HPDE6-E6E7 (cell line): Measurements from ENCODE around the gene DDAH2.

Experiments
- DNase-seq: peaks from one replicate; pipeline ENCODE4 v3.0.0; 2011; ENCODE audit warnings: missing footprints; ENCODE audit errors: extremely low spot score

DDAH2 gene

DNA sequence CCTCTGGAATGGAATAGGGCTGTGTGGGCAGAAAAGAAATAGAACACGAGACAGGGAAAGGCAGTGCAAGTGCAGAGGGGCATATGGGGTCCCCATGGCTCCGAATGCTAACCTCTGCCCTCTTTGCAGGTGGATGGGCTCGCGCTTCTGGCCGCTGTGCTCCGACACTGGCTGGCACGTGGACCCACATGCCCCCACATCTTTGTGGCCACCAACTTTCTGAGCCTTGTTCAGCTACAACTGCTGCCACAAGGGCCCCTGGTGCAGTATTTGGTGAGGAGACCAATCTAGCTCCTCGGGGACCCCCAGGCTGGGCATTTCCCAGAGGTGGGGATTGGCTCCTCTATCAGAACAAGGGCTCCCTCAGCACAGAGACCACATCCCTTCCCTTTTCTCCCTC, 32.2 kb upstream of the DDAH2 start:
- DNase-seq, result no peak

DNA sequence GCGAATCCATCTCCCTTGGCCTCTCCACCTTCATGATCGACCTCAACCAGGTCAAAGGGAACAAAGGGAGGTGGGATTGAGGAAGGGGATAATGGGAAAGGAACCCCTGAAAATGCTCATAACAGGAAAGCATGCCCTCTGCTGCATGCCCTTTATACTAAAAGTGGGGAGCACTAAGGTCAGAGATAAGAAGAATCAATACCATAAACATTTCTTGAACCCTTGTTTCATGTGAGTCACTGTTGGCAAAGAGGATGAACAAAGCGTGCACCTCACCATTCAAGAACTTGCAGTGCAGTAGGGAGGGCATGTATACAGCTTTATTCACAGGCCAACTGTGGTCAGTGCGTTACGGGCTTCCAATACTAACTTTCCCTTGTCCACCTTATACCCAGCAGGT, 31.7 kb upstream of the DDAH2 start:
- no peak for DNase-seq

DNA sequence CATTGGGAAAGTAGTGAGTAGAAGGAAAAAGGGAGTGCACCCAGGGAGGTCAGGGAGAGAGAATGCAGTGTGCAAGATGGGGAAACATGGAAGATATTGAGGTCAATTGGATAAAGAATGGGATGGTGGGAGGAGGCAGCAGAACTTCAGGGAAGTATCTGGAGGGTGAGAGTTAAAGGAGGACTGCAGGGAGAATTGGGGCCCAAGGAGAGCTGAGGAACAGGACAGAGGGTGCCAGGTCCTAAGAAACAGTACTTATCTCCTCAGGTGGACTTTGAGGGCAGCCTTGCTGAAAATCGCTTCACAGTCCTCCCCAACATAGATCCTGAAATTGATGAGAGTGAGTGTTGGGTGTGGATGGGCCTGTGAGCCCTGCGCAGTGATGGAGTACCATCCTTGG, 29.2 kb upstream of the DDAH2 start:
- no peak for DNase-seq

DNA sequence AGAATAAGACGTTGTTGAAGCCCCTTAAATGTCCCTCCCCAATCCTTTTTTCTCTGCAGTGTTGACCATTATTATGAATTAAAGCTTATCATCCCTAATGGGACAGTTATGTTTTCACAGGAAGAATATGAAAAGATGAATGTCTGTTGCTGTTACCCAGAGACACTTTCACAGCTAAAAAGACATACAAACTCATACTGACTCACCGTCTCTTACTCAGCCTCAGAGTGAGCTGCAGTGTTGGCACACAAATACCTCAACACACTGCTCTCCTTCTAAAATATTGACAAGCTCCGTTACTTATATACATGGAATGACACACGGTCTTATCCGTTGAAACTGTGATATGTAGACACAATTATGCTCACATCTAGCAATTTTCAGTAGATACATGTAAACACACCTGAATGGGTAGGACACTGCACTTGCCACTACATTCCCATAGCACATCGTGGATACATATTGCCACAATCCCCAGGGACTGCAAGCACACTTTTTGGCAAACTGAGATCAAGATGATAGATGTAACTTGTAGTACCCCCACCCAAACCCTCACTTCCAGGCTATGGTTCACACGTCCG, 23.7 kb upstream of the DDAH2 start:
- DNase-seq, result no peak

DNA sequence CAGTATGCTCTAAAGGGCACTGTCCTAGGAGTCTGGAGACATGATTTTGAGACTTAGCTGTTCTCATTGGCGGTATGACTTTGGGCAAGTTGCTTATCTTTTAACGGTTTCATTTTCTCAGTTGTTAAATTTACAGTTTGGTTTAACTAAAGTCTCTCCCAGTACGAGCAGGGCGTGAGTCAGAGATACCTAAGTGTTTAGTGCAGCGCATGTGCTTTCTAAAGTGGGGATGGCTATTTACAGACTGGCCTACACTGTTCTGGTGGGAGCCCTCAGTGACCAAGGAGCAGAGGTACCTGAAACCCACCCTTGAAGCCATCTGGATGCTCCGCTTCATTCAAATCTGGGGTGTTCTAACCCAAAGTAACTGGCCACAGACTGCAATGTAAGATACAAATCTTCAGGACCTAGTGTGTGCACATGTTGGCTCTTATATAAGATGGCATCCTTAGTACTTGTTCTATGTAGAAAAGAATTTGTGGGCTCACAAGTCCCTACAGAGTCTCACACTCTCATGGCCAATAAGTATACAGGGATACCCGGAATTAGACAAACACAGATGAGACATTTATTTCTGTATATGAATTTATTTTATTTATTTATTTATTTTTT, 21.4 kb upstream of the DDAH2 start:
- DNase-seq, result no peak

DNA sequence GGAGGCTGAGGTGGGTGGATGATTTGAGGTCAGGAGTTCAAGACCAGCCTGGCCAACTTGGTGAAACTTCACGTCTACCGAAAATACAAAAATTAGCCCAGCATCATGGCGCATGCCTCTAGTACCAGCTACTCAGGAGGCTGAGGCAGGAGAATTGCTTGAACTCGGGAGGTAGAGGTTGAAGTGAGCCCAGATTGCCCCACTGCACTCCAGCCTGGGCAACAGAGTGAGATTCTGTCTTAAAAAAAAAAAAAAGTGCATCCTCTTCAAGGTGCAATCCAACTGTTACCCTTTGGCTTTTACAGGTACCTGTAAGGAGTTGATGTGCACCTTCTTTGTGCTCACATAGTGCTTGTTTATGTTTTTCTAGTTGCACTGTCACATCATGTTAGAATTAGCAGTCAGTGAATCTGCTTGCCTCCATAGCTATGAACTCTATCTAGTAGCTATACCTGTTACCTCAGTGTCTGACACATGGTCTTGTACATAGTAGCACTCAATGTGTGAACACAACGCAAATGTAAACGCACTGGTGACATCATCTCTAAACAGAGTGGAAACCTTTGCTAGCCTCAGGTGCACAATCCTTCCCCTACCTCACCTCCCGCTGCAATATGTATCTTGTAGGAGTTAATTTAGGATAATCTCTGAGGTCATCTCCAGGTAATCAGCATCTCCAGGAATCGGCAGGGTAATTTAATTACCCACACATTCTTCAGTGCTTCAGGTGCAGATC, 20.4 kb upstream of the DDAH2 start:
- no peak for DNase-seq

DNA sequence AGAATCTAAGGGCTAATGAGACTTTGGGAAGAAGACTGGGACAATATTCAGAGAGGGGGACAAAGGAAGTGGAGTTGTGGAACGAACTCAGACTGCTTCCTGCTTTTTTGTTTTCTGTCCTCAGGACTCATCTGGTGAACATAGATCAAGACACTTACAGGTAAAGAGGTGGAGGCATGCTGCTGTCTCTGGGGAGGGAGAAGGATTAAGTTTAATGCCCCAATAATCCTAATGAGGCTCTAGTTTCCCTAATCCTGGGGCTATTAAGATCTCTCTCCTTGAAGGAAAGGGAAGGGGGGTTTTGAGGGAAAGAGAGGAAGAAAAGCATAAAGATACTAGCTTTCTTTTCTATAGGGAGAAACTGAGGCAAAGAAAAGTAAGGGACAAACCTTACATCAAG, 15.3 kb upstream of the DDAH2 start:
- no peak for DNase-seq

DNA sequence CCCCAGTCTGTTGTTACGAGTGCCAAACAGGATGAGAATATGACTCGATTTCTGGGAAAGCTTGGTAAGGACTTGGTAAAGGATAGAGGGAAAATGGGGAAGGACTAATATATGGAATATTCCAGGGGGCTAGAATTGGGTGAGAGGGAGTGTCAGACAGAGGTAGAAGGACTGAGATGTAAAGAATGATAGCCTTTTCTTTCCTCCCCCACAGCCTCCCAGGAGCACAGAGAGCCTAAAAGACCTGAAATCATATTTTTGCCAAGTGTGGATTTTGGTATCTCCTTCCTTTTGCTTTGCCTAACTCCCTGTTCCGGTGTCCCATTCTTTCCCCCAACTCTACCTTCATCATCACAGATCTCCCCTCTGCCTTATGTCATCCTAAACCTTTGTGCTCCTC, 13.8 kb upstream of the DDAH2 start:
- DNase-seq, result no peak

DNA sequence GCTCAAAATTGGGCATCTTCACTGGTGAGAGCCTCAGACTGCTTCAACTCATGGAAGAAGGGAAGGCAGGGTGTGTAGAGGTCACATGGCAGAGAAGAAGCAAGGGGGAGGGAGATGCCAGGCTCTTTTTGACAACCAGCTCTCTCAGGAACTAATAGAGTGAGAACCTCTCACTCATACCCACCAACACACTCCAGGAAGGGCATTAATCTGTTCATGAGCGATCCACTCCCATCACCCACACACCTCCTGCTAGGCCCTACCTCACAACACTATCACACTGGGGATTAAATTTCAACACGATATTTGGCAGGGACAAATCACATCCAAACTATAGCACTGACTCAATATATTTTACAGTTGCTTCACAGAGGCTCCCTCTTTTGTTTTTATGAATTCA, 12.7 kb upstream of the DDAH2 start:
- no peak for DNase-seq

DNA sequence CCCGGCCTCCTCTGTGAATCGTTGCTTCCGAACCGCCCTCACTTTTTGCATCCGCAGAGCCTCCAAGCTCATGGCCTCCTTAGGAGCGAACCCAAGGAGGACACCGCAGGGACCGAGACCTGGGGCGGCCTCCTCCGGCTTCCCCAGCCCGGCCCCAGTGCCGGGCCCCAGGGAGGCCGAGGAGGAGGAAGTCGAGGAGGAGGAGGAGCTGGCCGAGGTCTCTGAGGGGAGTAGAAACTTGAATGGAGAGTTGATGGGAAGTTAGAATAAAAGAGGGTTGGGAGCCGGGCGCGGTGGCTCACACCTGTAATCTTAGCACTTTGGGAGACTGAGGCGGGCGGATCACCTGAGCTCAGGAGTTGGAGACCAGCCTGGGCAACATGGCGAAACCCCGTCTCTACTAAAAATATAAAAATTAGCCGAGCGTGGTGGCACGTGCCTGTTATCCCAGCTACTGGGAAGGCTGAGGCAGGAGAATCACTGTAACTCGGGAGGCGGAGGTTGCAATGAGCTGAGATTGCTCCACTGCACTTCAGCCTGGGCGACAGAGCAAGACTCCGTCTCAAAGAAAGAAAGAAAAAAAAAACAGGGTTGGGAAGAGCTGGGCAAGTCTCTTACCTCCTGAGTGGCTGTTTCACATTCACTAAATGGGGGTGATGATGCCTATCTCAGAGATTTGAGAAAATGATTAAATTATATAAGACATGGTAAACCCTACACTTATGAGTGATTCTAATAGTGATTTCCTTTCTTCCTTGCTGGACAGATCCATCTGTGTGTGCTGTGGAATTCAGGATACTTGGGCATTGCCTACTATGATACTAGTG, 11.5 kb upstream of the DDAH2 start:
- no peak for DNase-seq

DNA sequence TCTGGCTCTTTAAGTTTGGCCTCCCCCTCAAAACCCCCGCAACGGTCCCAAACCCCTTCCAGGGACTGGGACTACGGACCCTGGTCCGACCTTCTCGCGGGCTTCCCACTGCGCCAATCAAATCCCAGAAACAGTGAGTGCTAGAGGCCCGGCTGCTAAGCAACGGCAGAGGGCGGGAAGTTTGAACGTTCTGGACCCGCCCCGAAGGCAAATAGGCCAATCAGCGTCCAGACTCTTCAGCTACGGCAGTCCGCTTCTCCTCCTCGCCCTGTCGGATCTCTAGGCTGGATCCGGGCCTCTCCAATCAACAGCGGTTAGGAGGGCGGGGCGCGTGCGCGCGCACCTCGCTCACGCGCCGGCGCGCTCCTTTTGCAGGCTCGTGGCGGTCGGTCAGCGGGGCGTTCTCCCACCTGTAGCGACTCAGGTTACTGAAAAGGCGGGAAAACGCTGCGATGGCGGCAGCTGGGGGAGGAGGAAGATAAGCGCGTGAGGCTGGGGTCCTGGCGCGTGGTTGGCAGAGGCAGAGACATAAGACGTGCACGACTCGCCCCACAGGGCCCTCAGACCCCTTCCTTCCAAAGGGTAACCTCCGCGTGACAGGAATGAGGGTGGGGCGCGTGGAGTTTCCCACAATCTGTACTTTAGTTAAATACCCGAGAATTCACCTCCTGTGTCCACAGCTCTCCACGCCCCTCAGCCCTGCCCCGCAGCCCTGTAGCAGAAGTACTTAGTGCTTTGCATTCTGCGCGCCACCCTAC, 10.7 kb upstream of the DDAH2 start, which contains the start of gene MSH5:
MSH5 (plus strand) TSS at position 367 of the 758 bp plus-strand sequence. CDS start 462 bp downstream, outside the sequence.
- peak; percentile 98 for DNase-seq

DNA sequence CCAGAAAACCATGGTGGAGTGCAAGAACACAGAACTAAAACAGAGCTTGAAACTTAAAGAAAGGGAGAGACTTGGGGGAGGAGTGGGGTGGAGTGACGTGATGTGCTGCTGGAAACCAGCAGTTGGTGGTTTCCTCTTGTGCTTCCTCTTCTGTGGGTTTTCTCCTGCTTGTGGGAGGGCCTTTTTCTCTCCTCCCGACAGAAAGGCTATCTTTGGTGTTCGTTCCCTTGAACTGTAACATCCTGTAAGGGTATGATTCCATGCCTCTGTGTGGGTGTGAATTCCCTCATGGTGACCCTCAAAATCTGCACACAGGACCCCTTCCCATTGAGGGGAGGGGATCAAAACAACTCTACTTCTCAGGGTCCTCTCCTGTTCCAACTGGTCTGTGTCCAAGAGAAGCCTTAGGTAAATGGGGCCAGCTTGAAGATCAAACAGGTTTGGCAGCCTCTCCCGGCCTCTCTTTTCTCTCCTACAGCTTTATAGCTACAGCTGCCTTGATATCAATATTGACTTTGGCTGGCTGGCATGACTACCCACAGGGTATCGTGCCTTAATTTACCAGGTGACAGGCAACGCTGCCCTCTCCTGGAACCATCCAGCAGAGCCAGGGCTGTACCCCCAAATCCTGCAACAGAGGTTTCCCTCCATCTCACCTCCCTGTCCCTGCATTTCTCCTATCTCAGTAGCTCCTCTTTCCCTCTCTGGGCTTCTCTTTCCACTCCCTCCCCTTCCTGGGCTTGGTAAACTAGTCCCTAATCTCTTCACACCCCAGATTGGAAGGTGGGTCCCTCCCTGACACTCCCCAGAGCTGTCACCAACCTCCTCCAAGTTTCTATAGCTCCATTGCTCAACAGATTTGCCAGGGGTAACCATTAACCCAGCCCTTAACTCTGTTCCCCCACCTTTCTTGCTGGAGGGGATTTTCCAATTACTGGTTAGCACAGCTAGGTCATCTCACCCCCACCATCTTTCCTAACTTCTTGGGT, 9.2 kb upstream of the DDAH2 start:
- DNase-seq, result peak; percentile 80

DNA sequence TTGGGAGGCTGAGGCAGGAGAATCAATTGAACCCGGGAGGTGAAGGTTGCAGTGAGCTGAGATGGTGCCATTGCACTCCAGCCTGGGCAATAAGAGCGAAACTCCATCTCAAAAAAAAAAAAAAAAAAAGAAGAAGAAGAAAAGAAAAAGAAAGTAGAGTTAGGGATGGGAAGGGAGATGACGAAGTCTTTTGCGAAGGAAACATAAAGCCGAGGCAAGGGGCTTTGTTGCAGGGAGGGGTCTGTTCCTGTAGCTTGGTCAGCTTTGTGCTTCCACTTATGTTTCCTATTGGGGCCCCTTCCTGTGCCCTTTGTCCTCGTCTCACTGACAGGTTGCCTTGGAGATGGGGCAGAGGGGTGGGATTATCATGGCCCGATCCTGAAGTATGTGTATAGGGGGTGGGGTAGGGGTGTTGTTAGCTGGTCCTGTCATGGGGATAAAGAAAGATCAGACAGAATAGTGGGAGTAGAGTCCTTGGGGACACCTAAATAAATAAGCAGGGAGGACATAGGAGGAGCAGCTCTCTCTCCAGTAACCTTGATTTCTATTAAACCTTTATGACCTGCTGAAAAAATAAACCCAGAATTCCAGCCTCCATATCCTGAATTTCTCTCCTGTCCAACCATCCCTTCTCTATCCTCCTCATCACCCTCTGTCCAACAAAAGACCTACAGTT, 8.4 kb upstream of the DDAH2 start:
- DNase-seq, result no peak

DNA sequence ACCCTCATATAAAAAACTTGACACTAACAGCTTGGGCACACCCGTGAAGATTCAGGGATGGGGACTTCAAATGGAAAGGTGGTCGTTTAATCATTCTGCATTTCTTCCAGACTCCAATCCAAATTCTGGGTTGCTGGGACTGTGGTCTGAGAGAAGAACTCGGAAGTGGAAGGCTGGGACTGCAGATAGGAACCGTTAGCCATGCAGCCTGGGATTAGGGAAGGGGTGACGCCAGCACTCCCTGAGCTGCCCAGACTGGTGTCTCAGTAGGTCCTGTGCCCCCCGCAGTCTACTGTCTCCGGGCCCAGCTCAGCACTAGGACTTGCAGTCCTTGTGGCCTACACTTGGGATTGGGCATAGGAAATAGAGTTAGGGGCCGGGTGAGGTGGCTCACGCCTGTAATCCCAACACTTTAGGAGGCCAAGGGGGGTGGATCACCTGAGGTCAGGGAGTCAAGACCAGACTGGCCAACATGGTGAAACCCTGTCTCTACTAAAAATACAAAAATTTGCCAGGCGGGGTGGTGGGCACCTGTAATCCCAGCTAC, 7.7 kb upstream of the DDAH2 start:
- no peak for DNase-seq

DNA sequence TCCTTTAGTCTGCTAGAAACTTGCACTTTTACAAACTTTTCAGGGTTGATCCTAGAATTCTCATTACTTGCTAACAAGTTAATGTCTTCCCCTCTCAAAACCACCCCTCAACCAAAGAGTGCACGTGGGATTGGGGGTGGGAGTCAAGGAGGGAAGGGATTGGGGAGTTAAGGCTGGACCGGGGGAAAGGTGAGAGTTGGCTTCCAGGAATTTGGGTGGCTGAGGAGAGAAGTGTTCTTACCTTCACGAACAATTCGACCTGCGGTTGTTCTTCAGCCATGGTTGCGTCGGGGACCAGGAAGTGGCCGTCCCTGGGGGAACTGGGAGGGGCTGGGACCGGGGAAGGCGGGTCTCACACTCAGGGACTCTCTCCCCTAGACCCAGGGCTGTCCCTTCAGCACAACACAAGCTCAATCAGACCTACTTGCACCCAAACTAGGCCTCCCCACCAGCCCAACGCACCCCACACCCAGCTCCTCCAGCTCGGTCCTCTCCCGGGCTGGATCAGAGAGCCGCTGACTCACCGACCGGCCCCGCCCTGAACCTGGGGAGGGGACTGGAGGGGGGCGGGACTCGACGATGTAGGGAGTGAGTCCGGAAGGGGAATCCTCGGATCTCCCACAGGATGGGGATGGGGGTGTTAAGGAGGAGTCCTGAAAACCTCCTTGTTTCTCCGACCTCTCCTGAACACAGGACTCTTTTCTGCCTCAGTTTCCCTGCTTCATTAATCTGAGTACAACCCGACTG, 7.1 kb upstream of the DDAH2 start, which contains the start of gene CLIC1:
CLIC1 (minus strand) TSS at position 510 of the 747 bp plus-strand sequence; CDS start at position 280, 230 bp downstream.
- DNase-seq, result no peak

DNA sequence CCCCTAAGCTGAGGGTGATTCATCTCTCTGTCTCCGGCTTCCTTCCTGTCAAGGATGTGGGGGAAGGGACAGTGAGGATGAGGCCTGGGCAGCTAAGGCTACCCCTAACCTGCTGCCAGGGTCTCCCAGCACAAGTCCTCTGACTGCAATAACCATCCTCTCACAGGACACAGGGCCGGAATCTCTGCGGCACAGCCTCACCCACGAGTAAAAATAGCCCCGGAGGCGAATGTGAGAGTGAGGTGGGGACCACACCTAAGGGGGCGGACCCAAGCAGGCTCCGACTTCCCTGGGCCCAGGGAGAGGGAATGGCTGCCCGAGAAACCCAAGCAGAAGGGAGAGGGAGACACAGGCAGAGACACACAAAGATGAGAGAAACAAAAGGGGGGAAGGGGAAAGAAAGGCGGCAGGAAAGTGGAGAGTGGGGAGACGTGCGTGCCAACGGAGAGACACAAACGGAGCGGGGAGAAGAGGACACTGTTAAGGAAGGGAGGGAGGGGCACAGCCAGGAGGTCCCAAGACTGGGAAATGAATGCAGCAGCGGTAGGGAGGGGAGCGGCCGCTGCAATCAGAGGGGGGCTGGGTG, 5.8 kb upstream of the DDAH2 start:
- no peak for DNase-seq

DNA sequence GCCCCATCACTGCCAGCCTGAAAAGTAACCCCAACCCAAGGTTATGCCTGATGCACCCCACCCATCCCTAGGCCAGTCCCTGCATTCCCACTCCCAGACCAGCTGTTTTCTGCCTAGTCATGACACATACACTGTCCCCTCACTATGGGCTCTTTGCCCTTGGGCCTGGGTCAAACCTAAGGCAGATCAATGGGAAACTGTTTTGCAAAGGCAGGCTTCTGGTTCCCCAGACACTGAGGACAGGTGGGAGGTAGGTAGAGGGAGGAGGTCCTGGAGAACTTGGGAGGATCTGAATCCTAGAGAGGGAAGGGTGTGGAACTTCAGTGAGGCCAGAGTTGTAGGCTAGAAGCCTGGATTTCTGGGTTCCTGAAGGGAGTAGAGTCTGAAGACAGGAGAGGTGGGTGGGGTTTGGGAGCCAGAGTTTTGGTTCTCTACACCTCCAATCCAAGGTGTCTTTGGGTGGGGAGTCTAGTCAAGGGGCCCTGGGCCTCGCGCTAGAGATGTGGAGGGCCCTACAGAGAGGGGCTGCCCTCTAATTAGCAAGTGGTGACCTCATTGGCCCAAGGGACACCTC, 5.2 kb upstream of the DDAH2 start:
- DNase-seq, result no peak

DNA sequence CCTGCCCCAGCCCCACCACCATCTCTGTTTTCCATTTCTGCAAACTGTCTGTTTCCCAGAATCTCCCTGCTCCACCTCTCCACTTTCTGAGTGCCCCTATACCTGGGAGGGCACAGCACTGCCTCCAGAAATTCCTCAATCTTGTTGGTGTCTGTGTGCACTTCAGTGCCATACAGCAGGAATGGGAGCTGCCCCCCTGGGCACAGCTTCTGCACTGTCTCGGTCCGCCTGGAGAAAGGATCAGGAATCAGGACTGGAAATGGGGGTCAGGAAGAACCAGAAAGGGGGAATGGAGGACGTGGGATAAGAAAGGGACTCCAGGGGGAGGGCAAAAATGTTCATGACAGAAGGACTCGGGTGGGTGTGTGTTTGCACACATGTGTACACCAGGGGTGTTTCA, 4.6 kb upstream of the DDAH2 start:
- DNase-seq, result no peak
